Suprapubic skin (tissue), 4 donors: Measurements from ENCODE around the gene IL17REL. TPM values are rescaled to one million over a fixed set of nuclear protein-coding genes. Genes with fewer than 3 reads are reported as not detected.
A peak's percentile ranks its signal among the peaks of the same experiment; 100 is the strongest.

ENCODE experiments used
- DNase-seq, 2 donors: peaks; one replicate each; pipeline ENCODE4 v3.0.0-alpha.2; 2019; ENCODE audit warnings: low spot score in 2 of 2
- H3K27ac ChIP-seq: fragments of 200-600 bp; sonication (generic); one replicate; pipeline ENCODE4 v1.5.1; 2019
- H3K27me3 ChIP-seq: fragments of 200-600 bp; sonication (generic); one replicate; pipeline ENCODE4 v1.5.1; 2019
- H3K36me3 ChIP-seq: fragments of 200-600 bp; sonication (generic); one replicate; pipeline ENCODE4 v1.5.1; 2019
- H3K4me1 ChIP-seq: fragments of 200-600 bp; sonication (generic); one replicate; pipeline ENCODE4 v1.5.1; 2019
- H3K4me3 ChIP-seq: fragments of 200-600 bp; sonication (generic); one replicate; pipeline ENCODE4 v1.5.1; 2019; ENCODE audit warnings: mild to moderate bottlenecking
- H3K9me3 ChIP-seq: fragments of 200-600 bp; sonication (generic); one replicate; pipeline ENCODE4 v1.5.1; 2019
- CTCF ChIP-seq, 2 donors: fragments of 200-600 bp in 1 of 2; fragments of 450-650 bp in 1 of 2; sonication (generic) in 1 of 2; IDR thresholded peaks; one replicate each; pipeline ENCODE4 v1.5.1; 2016 to 2019; ENCODE audit warnings: antibody characterized with exemption in 2 of 2, mild to moderate bottlenecking in 1 of 2, moderate library complexity in 1 of 2
- EP300 ChIP-seq: sonication (generic); formaldehyde crosslinking; IDR thresholded peaks from one replicate; pipeline ENCODE4 v1.6.1; 2017; ENCODE audit warnings: antibody characterized with exemption
- POLR2A ChIP-seq, 2 donors: fragments of 450-650 bp; IDR thresholded peaks; one replicate each; pipeline ENCODE4 v1.6.1; 2017; ENCODE audit warnings: antibody characterized with exemption in 2 of 2, mild to moderate bottlenecking in 2 of 2, moderate library complexity in 2 of 2
- POLR2AphosphoS5 ChIP-seq, 3 donors: sonication (generic); formaldehyde crosslinking; IDR thresholded peaks; one replicate each; pipeline ENCODE4 v1.6.1; 2017; ENCODE audit warnings: antibody characterized with exemption in 3 of 3
- WGBS: methylation state at CpG from one replicate; pipeline ENCODE4 v1.1.5; 2018; 5-methylcytosine and 5-hydroxymethylcytosine counted together
- total RNA-seq, 4 donors: library from RNA; depleted of rRNA; stranded (reverse); fragments of >200 nt; gene quantifications; one replicate each; pipeline ENCODE4 v1.1.0, GENCODE V29; 2016

IL17REL gene
- total RNA-seq, 4 donors from 2014 or later = not detected

GRCh38 chr22:49958931-49959781 is 53.4 kb downstream of the IL17REL start:
- H3K4me1 ChIP-seq = peaks cover 62% of the 10 kb centered on the region
- whole genome bisulfite sequencing = 73% methylated on average over 16 of the region's 29 CpGs
- TF ChIP-seq POLR2AphosphoS5 (IDR thresholded peaks at IDR 0.05) = no peak
- TF ChIP-seq POLR2A (IDR thresholded peaks at IDR 0.05) = no peak
- TF ChIP-seq EP300 = no peak
- no peak for TF ChIP-seq CTCF (IDR thresholded peaks at IDR 0.05)
- peak overlapping the region; percentile 97 for H3K4me3 ChIP-seq
- peak overlapping the region; percentile 99 for H3K27ac ChIP-seq
- no peaks in the 10 kb centered on the region for H3K27me3 ChIP-seq
- peaks cover 25% of the 10 kb centered on the region for H3K36me3 ChIP-seq
- no peaks in the 10 kb centered on the region for H3K9me3 ChIP-seq
- peak in 1 of 2 donors; percentile 70 for DNase-seq

- H3K27ac ChIP-seq = no peak overlapping the region
- WGBS = 86% methylated on average over 8 of the region's 16 CpGs
- H3K4me1 ChIP-seq = peaks cover 62% of the 10 kb centered on the region
- no peaks in the 10 kb centered on the region for H3K27me3 ChIP-seq
- H3K36me3 ChIP-seq = peaks cover 18% of the 10 kb centered on the region
- no peak for TF ChIP-seq POLR2AphosphoS5 (IDR thresholded peaks at IDR 0.05)
- no peak for TF ChIP-seq POLR2A (IDR thresholded peaks at IDR 0.05)
- TF ChIP-seq CTCF (IDR thresholded peaks at IDR 0.05) = no peak
- no peak for TF ChIP-seq EP300
- no peaks in the 10 kb centered on the region for H3K9me3 ChIP-seq
- DNase-seq = peak in 1 of 2 donors; percentile 60
- H3K4me3 ChIP-seq = no peak overlapping the region
Measured at GRCh38 chr22:49958366-49958921, 54.1 kb downstream of the IL17REL start.

GRCh38 chr22:49957826-49958365 is 54.7 kb downstream of the IL17REL start:
- 76% methylated on average over 7 of the region's 12 CpGs for WGBS
- no peak overlapping the region for H3K27ac ChIP-seq
- H3K4me3 ChIP-seq = no peak overlapping the region
- H3K36me3 ChIP-seq = peaks cover 13% of the 10 kb centered on the region
- H3K27me3 ChIP-seq = no peaks in the 10 kb centered on the region
- peaks cover 62% of the 10 kb centered on the region for H3K4me1 ChIP-seq
- peak in 1 of 2 donors; percentile 64 for DNase-seq
- H3K9me3 ChIP-seq = no peaks in the 10 kb centered on the region
- TF ChIP-seq POLR2A (IDR thresholded peaks at IDR 0.05) (no peak), CTCF (IDR thresholded peaks at IDR 0.05) (no peak), POLR2AphosphoS5 (IDR thresholded peaks at IDR 0.05) (no peak), EP300 (no peak)

- H3K27me3 ChIP-seq = no peaks in the 10 kb centered on the region
- TF ChIP-seq POLR2A (IDR thresholded peaks at IDR 0.05) = no peak
- TF ChIP-seq POLR2AphosphoS5 (IDR thresholded peaks at IDR 0.05) = no peak
- TF ChIP-seq CTCF (IDR thresholded peaks at IDR 0.05) = no peak
- TF ChIP-seq EP300 = no peak
- DNase-seq = peak in 1 of 2 donors; percentile 64
- peaks cover 64% of the 10 kb centered on the region for H3K4me1 ChIP-seq
- H3K27ac ChIP-seq = peak overlapping the region; percentile 66
- 91% methylated on average over 19 of the region's 20 CpGs for WGBS
- no peak overlapping the region for H3K4me3 ChIP-seq
- H3K36me3 ChIP-seq = peaks cover 9% of the 10 kb centered on the region
- H3K9me3 ChIP-seq = no peaks in the 10 kb centered on the region
Measured at GRCh38 chr22:49956914-49957825, 55.4 kb downstream of the IL17REL start.
